Hair follicle dermal papilla cell (primary cell): ENCODE data around the gene SRRM4. TPM values are rescaled to one million over a fixed set of nuclear protein-coding genes. Genes with fewer than 3 reads are reported as not detected.

Source experiments
- total RNA-seq: library from RNA; depleted of rRNA; stranded (reverse); fragments of >200 nt; gene quantifications from 2 replicates; pipeline ENCODE4 v1.2.3, GENCODE V29; 2012

Gene SRRM4, protein sequence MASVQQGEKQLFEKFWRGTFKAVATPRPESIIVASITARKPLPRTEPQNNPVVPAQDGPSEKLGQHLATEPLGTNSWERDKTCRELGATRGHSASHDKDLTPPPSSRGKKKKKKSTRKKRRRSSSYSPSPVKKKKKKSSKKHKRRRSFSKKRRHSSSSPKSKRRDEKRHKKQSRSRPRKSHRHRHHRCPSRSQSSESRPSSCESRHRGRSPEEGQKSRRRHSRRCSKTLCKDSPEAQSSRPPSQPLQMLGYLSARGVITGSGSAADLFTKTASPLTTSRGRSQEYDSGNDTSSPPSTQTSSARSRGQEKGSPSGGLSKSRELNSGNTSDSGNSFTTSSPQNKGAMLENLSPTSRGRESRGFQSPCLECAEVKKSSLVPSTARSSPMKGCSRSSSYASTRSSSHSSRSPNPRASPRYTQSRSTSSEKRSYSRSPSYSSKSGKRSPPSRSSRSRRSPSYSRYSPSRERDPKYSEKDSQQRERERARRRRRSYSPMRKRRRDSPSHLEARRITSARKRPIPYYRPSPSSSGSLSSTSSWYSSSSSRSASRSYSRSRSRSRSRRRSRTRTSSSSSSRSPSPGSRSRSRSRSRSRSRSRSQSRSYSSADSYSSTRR
- total RNA-seq: not detected in 2 replicates

DNA sequence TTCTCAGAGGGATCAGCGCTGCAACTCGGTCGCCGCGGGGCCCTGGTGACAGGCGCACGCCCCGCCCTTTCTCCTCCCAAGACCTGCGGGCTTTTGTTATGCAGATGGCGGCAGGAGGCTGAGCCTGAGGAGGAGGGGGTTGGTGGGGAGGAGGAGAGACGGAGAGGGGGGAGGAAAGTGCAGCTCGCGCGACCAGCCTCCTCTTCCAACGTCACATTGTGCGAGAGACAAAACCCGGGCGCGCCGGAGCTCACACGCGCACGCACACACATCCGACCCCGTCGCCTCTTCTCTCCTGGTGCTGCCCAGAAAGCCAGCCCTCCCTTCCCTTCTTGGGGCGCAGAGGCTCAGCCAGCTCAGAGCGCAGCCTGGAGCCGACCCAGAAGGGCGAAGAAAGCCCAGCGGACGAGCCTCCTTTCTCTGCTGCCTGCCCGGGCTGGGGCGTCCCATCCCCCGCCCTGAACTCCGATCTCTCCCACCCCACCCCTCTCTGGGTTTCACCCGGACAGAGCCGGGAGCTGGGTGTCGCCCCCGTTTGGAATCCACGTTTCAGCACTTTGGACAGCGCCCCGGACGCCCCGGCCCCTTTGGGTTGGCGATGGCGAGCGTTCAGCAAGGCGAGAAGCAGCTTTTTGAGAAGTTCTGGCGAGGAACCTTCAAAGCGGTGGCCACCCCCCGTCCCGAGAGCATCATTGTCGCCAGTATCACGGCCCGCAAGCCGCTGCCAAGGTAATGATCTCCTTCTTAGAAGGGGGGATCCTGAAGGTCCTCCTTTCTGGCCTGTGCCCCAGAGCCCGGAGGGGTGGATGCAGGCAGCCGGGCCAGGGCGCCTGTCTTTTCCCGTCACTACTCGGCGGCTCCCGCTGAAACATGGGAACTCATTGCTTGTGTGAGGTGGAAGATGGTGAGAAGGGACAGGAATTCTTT, at the start of gene SRRM4:
Gene SRRM4 (plus strand): TSS at position 257 of the 927 bp plus-strand sequence. CDS start 342 bp downstream, at position 599.

DNA sequence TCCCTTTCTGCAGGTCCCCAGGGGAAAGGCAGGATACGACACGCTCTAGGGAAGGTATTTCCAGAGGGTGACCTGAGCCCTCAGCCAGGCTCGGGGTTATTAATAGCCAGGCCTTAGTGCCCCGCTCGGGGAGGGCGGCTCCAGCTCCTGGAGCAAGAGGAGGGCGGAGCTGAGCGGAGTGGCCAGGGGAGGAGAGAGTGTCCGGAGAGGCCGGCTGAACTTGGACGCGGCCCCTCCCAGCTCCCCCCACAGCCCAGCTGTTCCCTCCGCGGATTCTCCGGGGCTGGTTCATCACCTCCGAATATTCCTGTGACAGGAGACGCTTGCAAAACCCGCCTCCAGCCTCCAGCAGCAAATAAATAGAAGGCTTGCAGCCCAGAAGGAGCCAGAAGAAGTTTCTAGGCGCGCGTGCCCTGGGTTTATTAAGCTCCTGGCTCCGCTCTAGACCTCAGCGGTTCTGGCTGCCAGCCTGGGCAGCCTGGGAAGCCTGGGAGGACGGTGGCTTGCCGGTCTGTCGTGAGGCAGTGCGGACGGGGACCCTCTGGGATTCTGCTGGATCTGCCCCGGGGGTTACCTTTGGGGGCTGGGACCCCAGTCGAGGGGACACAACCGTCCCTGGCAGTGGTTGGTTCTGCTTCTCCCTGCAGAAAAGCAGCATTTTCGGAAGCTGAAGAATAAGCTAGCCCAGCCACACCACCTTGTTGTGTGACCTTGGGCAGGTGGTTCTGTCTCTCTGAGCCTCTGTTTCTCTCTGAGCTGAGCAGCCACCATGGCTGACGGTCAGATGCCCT, 197.4 kb downstream of the SRRM4 start, which contains the start of gene HSPB8:
Gene HSPB8 (plus strand): TSS at position 388 of the 791 bp plus-strand sequence. CDS start 382 bp downstream, at position 770.

Other genes starting within 250 kb of the SRRM4 start
- gene HSPB8, start 197.4 kb downstream of the SRRM4 start, total RNA-seq: 1.1 and 5.5 TPM in 2 replicates